IMR-90 (cell line): ENCODE data around the gene EFCAB5. TPM values are rescaled to one million over a fixed set of nuclear protein-coding genes. Genes with fewer than 3 reads are reported as not detected.

Experiments
- ATAC-seq: fragments of 200-7000 bp; cut with Tn5 transposase; 2 replicates; pipeline ENCODE4 v1.9.1; 2020; ENCODE audit warnings: low read depth, mild to moderate bottlenecking, moderate library complexity
- BruUV-seq: library from RNA; stranded (reverse); fragments of 400-500 nt; replicated peaks from 2 replicates; lab custom pipeline; 2021; lab: Mats Ljungman, UMichigan
- CTCF ChIA-PET: fragments of 300-600 bp; formaldehyde crosslinking; extraction: SDS; loops from one replicate; lab custom pipeline; 2021; ENCODE audit warnings: antibody characterized with exemption; lab: Yijun Ruan, JAX
- POLR2A ChIA-PET: fragments of 300-600 bp; sonication (Branson Sonifier 250); formaldehyde crosslinking; loops from one replicate; lab custom pipeline; 2022; ENCODE audit warnings: antibody characterized with exemption; ENCODE audit not compliant: unreplicated experiment; lab: Charles Lee
- DNase-seq: peaks from one replicate; pipeline ENCODE4 v3.0.0; 2013
- H2AFZ ChIP-seq: replicated peaks from 2 replicates; pipeline ENCODE3; 2013; ENCODE audit warnings: low read length, mild to moderate bottlenecking; ENCODE audit not compliant: poor library complexity
- H2AK5ac ChIP-seq: 2 replicates; pipeline ENCODE4 v1.6.1; 2013; ENCODE audit warnings: low read depth, low read length, inconsistent platforms
- H2AK9ac ChIP-seq: replicated peaks from 2 replicates; pipeline ENCODE3; 2013; ENCODE audit warnings: mild to moderate bottlenecking, low read depth, low read length, moderate library complexity; ENCODE audit not compliant: poor library complexity
- H2BK120ac ChIP-seq: 2 replicates; pipeline ENCODE4 v1.6.1; 2013; ENCODE audit warnings: low read depth, low read length, inconsistent platforms
- H2BK15ac ChIP-seq: 3 replicates; pipeline ENCODE4 v1.6.1; 2013; ENCODE audit warnings: low read depth, low read length, inconsistent platforms
- H2BK20ac ChIP-seq: 2 replicates; pipeline ENCODE4 v1.6.1; 2013; ENCODE audit warnings: low read depth, mild to moderate bottlenecking, inconsistent platforms, low read length, moderate library complexity
- H2BK5ac ChIP-seq: 2 replicates; pipeline ENCODE4 v1.6.1; 2013; ENCODE audit warnings: mild to moderate bottlenecking, low read depth, low read length, inconsistent platforms; ENCODE audit not compliant: poor library complexity, severe bottlenecking
- H3K14ac ChIP-seq: replicated peaks from 2 replicates; pipeline ENCODE4 v1.6.1; 2013; ENCODE audit warnings: low read depth, low read length, inconsistent platforms
- H3K18ac ChIP-seq: 2 replicates; pipeline ENCODE4 v1.6.1; 2013; ENCODE audit warnings: low read depth, low read length, control low read depth
- H3K23ac ChIP-seq: 2 replicates; pipeline ENCODE4 v1.6.1; 2013; ENCODE audit warnings: low read depth, low read length, inconsistent platforms
- H3K27ac ChIP-seq: 2 replicates; pipeline ENCODE4 v1.5.1; 2013; ENCODE audit warnings: mild to moderate bottlenecking, control low read depth, low read length; ENCODE audit not compliant: insufficient read depth
- H3K27me3 ChIP-seq: 2 replicates; pipeline ENCODE4 v1.6.1; 2013; ENCODE audit warnings: low read length; ENCODE audit not compliant: control insufficient read depth, insufficient read depth
- H3K36me3 ChIP-seq: 2 replicates; pipeline ENCODE4 v1.6.1; 2013; ENCODE audit warnings: low read length, mixed read lengths; ENCODE audit not compliant: control insufficient read depth, insufficient read depth
- H3K4ac ChIP-seq: 2 replicates; pipeline ENCODE4 v1.6.1; 2013; ENCODE audit warnings: low read depth, low read length, inconsistent platforms
- H3K4me1 ChIP-seq: 2 replicates; pipeline ENCODE4 v1.6.1; 2013; ENCODE audit warnings: low read length, mixed read lengths; ENCODE audit not compliant: control insufficient read depth, insufficient read depth
- H3K4me2 ChIP-seq: 2 replicates; pipeline ENCODE4 v1.6.1; 2013; ENCODE audit warnings: low read depth, mild to moderate bottlenecking, control low read depth, low read length, moderate library complexity
- H3K4me3 ChIP-seq: 2 replicates; pipeline ENCODE4 v1.5.1; 2013; ENCODE audit warnings: low read depth, mild to moderate bottlenecking, control low read depth, low read length, moderate library complexity; ENCODE audit not compliant: insufficient read depth
- H3K56ac ChIP-seq: 2 replicates; pipeline ENCODE4 v1.6.1; 2013; ENCODE audit warnings: low read length, inconsistent platforms; ENCODE audit not compliant: insufficient read depth; ENCODE audit errors: extremely low read depth
- H3K79me1 ChIP-seq, 2 experiments: 2 replicates each; pipeline ENCODE4 v1.6.1; 2013; ENCODE audit warnings: low read length in 2 of 2, inconsistent platforms in 1 of 2, low read depth in 1 of 2
- H3K9ac ChIP-seq: 2 replicates; pipeline ENCODE4 v1.6.1; 2013; ENCODE audit warnings: low read depth, low read length, control low read depth
- H3K9me1 ChIP-seq: 2 replicates; pipeline ENCODE4 v1.6.1; 2013; ENCODE audit warnings: low read length, inconsistent platforms; ENCODE audit not compliant: insufficient read depth
- H3K9me3 ChIP-seq: 2 replicates; pipeline ENCODE4 v1.6.1; 2013; ENCODE audit warnings: low read length; ENCODE audit not compliant: control insufficient read depth, insufficient read depth
- H4K20me1 ChIP-seq: 2 replicates; pipeline ENCODE4 v1.6.1; 2013; ENCODE audit warnings: low read length, inconsistent platforms; ENCODE audit not compliant: insufficient read depth
- H4K5ac ChIP-seq: 2 replicates; pipeline ENCODE4 v1.6.1; 2013; ENCODE audit warnings: mild to moderate bottlenecking, low read depth, low read length, control low read depth
- H4K8ac ChIP-seq, 2 experiments: 2 replicates each; pipeline ENCODE4 v1.6.1; 2013; ENCODE audit warnings: low read depth in 2 of 2, low read length in 2 of 2, control low read depth in 1 of 2, inconsistent platforms in 1 of 2
- H4K91ac ChIP-seq: 2 replicates; pipeline ENCODE4 v1.6.1; 2013; ENCODE audit warnings: low read depth, low read length, inconsistent platforms; ENCODE audit not compliant: insufficient read depth
- CEBPB ChIP-seq: IDR thresholded peaks from 2 replicates; pipeline ENCODE4 v1.6.1; 2012; ENCODE audit warnings: low read depth, low read length, improper control_type of control experiment
- CHD1 ChIP-seq: IDR thresholded peaks from 2 replicates; pipeline ENCODE4 v1.6.1; 2012; ENCODE audit warnings: low read depth, low read length, improper control_type of control experiment
- CTCF ChIP-seq: conservative IDR thresholded peaks from 2 replicates; pipeline ENCODE4 v1.5.1; 2012; ENCODE audit warnings: mild to moderate bottlenecking, low read depth, low read length, improper control_type of control experiment
- ELK1 ChIP-seq: fragments of 150-350 bp; IDR thresholded peaks from 2 replicates; pipeline ENCODE4 v1.6.1; 2016; ENCODE audit warnings: low read depth, mild to moderate bottlenecking, low read length, moderate library complexity, borderline replicate concordance
- FOS ChIP-seq: fragments of 150-350 bp; IDR thresholded peaks from 2 replicates; pipeline ENCODE4 v1.6.1; 2016; ENCODE audit warnings: low read depth, low read length
- MAFK ChIP-seq: IDR thresholded peaks from 2 replicates; pipeline ENCODE4 v1.6.1; 2012; ENCODE audit warnings: low read depth, low read length, improper control_type of control experiment
- MAZ ChIP-seq: IDR thresholded peaks from 2 replicates; pipeline ENCODE4 v1.6.1; 2012; ENCODE audit warnings: low read depth, mild to moderate bottlenecking, low read length, improper control_type of control experiment, moderate library complexity, borderline replicate concordance
- MXI1 ChIP-seq: IDR thresholded peaks from 2 replicates; pipeline ENCODE4 v1.6.1; 2012; ENCODE audit warnings: low read depth, mild to moderate bottlenecking, low read length, moderate library complexity, borderline replicate concordance
- NFE2L2 ChIP-seq: fragments of 150-350 bp; IDR thresholded peaks from 2 replicates; pipeline ENCODE4 v1.6.1; 2016; ENCODE audit warnings: low read depth, mild to moderate bottlenecking, low read length
- POLR2A ChIP-seq: IDR thresholded peaks from 2 replicates; pipeline ENCODE4 v1.6.1; 2012; ENCODE audit warnings: mild to moderate bottlenecking, low read depth, low read length
- RAD21 ChIP-seq: IDR thresholded peaks from 2 replicates; pipeline ENCODE4 v1.6.1; 2012; ENCODE audit warnings: low read length, improper control_type of control experiment
- RCOR1 ChIP-seq: IDR thresholded peaks from 2 replicates; pipeline ENCODE4 v1.6.1; 2012; ENCODE audit warnings: mild to moderate bottlenecking, low read length, improper control_type of control experiment; ENCODE audit not compliant: insufficient replicate concordance
- RFX5 ChIP-seq: IDR thresholded peaks from 2 replicates; pipeline ENCODE4 v1.8.0; 2012; ENCODE audit warnings: low read depth, mild to moderate bottlenecking, low read length, moderate library complexity
- SMC3 ChIP-seq: fragments of 150-350 bp; IDR thresholded peaks from 2 replicates; pipeline ENCODE4 v1.6.1; 2016; ENCODE audit warnings: low read depth, mild to moderate bottlenecking, antibody characterized with exemption, low read length, moderate library complexity
- USF2 ChIP-seq: fragments of 150-350 bp; IDR thresholded peaks from 2 replicates; pipeline ENCODE4 v1.6.1; 2017; ENCODE audit warnings: mild to moderate bottlenecking, antibody characterized with exemption, low read length, low read depth
- WGBS, 2 experiments: methylation state at CpG; one replicate each; pipeline versions ENCODE4 v1.1.5 to v1.1.7; 2013; ENCODE audit warnings: missing lambda C conversion rate in 2 of 2; ENCODE audit not compliant: insufficient read length in 1 of 2; ENCODE audit errors: extremely low coverage in 2 of 2; 5-methylcytosine and 5-hydroxymethylcytosine counted together
- dilution Hi-C: fragments of 300-500 bp; cut with HindIII; formaldehyde crosslinking; loops from one replicate; pipeline ENCODE4 v1.14.3; 2018; ENCODE audit warnings: low sequenced_read_pairs; ENCODE audit not compliant: unreplicated experiment
- in situ Hi-C: fragments of 300-500 bp; cut with MboI; formaldehyde crosslinking; loops from 3 replicates; pipeline ENCODE4 v1.14.3; 2019; ENCODE audit warnings: low sequenced_read_pairs, inconsistent platforms, mixed read lengths
- intact Hi-C: fragments of 100-400 bp; cut with micrococcal nuclease; formaldehyde crosslinking; loops from 2 replicates; pipeline ENCODE4 v1.10.0; 2022
- polyA plus RNA-seq, 3 experiments: library from polyadenylated mRNA; depleted of rRNA; stranded (reverse); fragments of >200 nt; gene quantifications; 2 replicates each; pipeline ENCODE4 v1.2.3, GENCODE V29; 2012; ENCODE audit warnings: low replicate concordance in 1 of 3
- total RNA-seq: library from RNA; depleted of rRNA; stranded (reverse); fragments of >200 nt; gene quantifications from 2 replicates; pipeline ENCODE4 v1.2.3, GENCODE V29; 2012

EFCAB5 gene
- total and polyA plus RNA-seq, 2 of the 4 experiments (the other 2 are of a cell fraction): 0.14 TPM; not detected in 1

GRCh38 chr17:29958947-29959657 lies 17.7 kb downstream of the EFCAB5 start:
- no TSS peak for BruUV-seq
- Histone ChIP-seq H3K79me1 (no peaks in the 10 kb centered on the region), H3K4me3 (no peak overlapping the region), H3K9me1 (peaks cover 6% of the 10 kb centered on the region; the same call in 1 of the 2 replicates), H2AK5ac (no peak overlapping the region), H2AK9ac (no peak overlapping the region), H3K27me3 (peaks cover 2% of the 10 kb centered on the region; the same call in 1 of the 2 replicates), H3K27ac (no peak overlapping the region), H4K91ac (no peak overlapping the region), H3K4ac (no peak overlapping the region), H3K36me3 (no peaks in the 10 kb centered on the region), H3K14ac (no peak overlapping the region), H3K56ac (no peak overlapping the region), H2BK20ac (no peak overlapping the region), H2BK5ac (no peak overlapping the region), H4K5ac (no peak overlapping the region), H2BK120ac (no peak overlapping the region), H2AFZ (peak overlapping the region; percentile 47), H4K20me1 (no peaks in the 10 kb centered on the region), H3K18ac (no peak overlapping the region), H3K23ac (no peak overlapping the region), H3K4me2 (no peak overlapping the region), H4K8ac (no peak overlapping the region), H3K9me3 (peaks cover 7% of the 10 kb centered on the region), H3K4me1 (peaks cover 3% of the 10 kb centered on the region; the same call in 1 of the 2 replicates), H2BK15ac (no peak overlapping the region), H3K9ac (no peak overlapping the region)
- ChIA-PET CTCF (interaction anchor here (2.0 kb wide), 1 partner anchor 28 kb away, joined by 5 read pairs; no protein-coding TSS in a partner anchor), POLR2A (no interaction called here)
- DNase-seq (peak; percentile 49), ATAC-seq (0 out of 2 replicates have a peak, but pooled peaks have one; percentile 11)
- intact Hi-C loops: no loop called here
- 83% methylated on average over 3 of the region's 4 CpGs; no CpG with 5 or more reads in 1 of the 2 experiments for WGBS, 2 experiments
- dilution Hi-C loops: no loop called here
- in situ Hi-C loops: loop anchor here (10.0 kb wide), 1 partner anchor 106 kb away; no protein-coding TSS in a partner anchor
- no peak for TF ChIP-seq RCOR1
- no peak for TF ChIP-seq SMC3
- TF ChIP-seq RFX5: no peak
- TF ChIP-seq CEBPB: no peak
- TF ChIP-seq NFE2L2: no peak
- TF ChIP-seq CHD1: no peak
- TF ChIP-seq POLR2A: no peak
- TF ChIP-seq RAD21: no peak
- TF ChIP-seq ELK1: no peak
- no peak for TF ChIP-seq MAZ
- no peak for TF ChIP-seq USF2
- no peak for TF ChIP-seq MAFK
- TF ChIP-seq FOS: no peak
- no peak for TF ChIP-seq MXI1
- TF ChIP-seq CTCF: no peak
